ENCODE measurements around the gene AQP6.

AQP6 gene

GRCh38 chr12:49972641-49973360, at the start of gene AQP6:
Gene AQP6 (plus strand): TSS chr12:49972947. CDS start chr12:49973174, 227 bp downstream.
- no peak for TF ChIP-seq CTCF (IDR thresholded peaks at IDR 0.05; ENCODE audit: low read depth, low read length)
- no peak within 1 kb of the TSS for H3K4me3 ChIP-seq (ENCODE audit: low read depth, low read length)

- TF ChIP-seq CTCF (IDR thresholded peaks at IDR 0.05; ENCODE audit: low read depth, low read length): no peak
- H3K4me3 ChIP-seq (ENCODE audit: low read depth, low read length): no peak overlapping the region
Observed at GRCh38 chr12:49923035-49923644, 49.6 kb upstream of the AQP6 start.

DNA sequence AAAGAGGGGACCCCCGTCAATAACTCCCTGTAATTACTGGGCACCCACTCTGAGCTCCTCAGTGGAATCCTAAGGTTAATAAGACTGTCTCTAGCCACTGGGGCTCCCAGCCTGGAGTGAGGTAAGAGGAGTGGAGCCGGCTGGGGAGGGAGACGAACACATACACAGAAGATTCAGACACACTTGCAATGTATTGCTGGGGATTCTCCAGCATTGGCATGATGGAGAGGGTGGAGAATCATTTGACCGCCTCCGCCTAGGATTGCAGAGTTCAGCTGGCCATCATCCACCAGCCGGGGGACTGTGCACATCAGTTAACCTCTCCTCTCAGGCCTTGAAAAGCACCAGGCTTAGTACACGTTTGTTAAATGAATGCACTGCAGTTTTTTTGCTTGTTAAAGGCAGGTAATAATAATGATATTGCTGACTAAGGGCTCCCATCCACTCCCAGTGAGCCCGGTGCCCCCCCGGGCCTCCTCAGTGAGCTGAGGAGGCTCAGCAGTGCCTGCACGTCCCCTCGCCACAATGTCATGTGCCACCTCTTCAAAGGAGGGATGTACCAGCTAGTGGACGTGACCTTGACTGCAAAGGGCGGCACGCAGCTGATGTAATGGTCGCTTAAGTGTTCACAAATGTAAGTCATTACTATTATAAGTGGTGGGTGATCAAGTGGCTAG, 48.7 kb upstream of the AQP6 start:
- no peak for TF ChIP-seq CTCF (IDR thresholded peaks at IDR 0.05; ENCODE audit: low read depth, low read length)

DNA sequence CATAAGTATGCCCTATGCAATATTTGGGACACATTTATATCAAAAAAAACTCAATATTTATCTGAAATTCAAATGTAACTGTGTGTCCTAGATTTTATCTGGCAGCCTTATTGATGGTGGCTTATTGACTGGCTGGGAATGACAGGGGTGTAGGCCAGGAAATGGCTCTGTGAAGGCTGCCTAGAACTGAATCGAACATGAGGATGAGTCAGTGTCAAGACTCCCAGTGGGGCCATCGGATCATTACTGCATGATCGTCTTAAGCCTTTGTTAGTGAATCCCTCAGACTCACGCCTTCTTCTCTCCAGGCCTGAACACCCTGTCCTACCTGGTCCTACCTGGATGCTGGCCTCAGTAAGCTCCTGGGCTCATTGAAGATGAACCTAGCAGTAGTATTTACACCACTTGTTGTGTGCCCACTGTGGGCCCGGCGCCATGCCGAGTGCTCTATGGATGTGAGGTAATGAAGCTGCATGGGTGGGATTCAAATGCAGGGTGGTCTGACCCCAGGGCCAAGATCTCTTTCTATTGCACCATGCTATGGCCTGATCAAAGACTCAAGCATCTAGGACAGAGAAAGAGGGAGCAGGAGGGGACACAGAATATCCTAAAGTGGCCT, 48.0 kb upstream of the AQP6 start:
- TF ChIP-seq CTCF (IDR thresholded peaks at IDR 0.05; ENCODE audit: low read depth, low read length): no peak
- H3K4me3 ChIP-seq (ENCODE audit: low read depth, low read length): no peak overlapping the region

More for the DNA sequence above, 48.7 kb upstream of the AQP6 start:
- no peak overlapping the region for H3K4me3 ChIP-seq (ENCODE audit: low read depth, low read length)

DNA sequence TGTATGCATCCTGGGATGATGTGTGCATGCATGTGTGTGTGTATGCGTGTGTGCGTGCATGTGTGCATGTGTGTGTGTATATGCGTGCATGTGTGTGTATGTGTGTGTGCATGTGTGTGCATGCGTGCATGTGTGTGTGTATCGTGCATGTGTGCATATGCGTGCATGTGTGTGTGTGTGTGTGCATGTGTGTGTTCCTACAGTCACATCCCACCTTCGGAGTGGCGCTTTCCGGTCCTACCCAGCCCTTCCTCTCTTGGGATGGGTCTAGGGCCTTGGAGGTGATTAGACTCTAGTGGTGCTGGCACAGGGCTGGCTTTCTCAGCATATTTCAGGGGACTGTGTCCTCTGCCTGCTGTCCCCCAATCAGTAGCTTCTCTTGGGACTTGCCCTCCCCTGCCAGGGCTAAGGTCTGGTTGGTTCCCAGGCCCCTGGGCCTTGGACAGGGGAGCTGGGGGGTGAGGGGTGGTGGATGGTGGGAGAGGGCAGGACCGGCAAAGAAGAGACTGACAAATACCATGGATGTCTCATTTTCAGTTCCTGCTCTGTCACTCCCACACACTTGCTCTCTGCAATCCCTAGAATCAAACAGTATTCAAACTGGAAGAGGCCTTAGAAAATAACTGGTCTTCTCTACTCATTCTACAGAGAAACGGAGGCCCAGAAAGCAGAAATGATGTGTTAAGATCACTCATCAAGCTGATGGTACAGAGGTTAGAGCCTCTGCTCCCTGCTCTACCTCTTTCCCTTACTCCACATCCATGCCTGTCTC, 47.1 kb upstream of the AQP6 start:
- no peak for TF ChIP-seq CTCF (IDR thresholded peaks at IDR 0.05; ENCODE audit: low read depth, low read length)
- H3K4me3 ChIP-seq (ENCODE audit: low read depth, low read length): no peak overlapping the region

DNA sequence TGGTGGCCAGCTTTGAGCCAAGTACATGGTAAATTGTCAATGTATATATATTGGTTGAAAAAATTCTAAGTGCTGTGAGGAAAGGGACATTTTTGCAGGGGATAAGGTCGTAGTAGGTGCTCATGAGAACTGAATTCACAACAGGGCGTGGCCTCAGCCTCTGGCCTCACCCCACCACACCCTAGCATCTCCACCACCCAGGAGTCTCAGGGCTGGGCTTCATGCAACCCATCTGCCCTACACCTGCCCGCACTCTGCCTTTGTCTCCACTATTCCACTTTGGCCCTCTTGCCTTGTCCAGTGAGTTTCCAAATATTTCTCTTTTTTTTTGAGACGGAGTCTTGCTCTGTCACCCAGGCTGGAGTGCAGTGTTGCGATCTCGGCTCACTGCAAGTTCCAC, 44.3 kb upstream of the AQP6 start:
- no peak overlapping the region for H3K4me3 ChIP-seq (ENCODE audit: low read depth, low read length)
- TF ChIP-seq CTCF (IDR thresholded peaks at IDR 0.05; ENCODE audit: low read depth, low read length): no peak
